SK-N-SH treated with all-trans-retinoic acid at 6 μM for 48 hours (cell line): ENCODE measurements around the gene SVIL.

Experiments used
- ATAC-seq: fragments of 200-7000 bp; cut with Tn5 transposase; 3 replicates; pipeline ENCODE4 v1.9.1; 2020; ENCODE audit warnings: mild to moderate bottlenecking, moderate library complexity
- ARNTL ChIP-seq: fragments of 450-650 bp; formaldehyde crosslinking; IDR thresholded peaks from 2 replicates; pipeline ENCODE4 v1.5.0; 2020; ENCODE audit warnings: low read depth, mild to moderate bottlenecking, moderate library complexity, borderline replicate concordance
- CREB5 ChIP-seq: fragments of 250-450 bp; sonication (Bioruptor Pico); IDR thresholded peaks from 2 replicates; pipeline ENCODE4 v1.5.1; 2020; ENCODE audit warnings: low read depth, mild to moderate bottlenecking, moderate library complexity
- CSDC2 ChIP-seq: fragments of 250-450 bp; sonication (Bioruptor Pico); IDR thresholded peaks from 2 replicates; pipeline ENCODE4 v1.5.0; 2020; ENCODE audit warnings: mild to moderate bottlenecking, moderate library complexity
- CSRNP3 ChIP-seq: fragments of 250-450 bp; sonication (Bioruptor Pico); IDR thresholded peaks from 2 replicates; pipeline ENCODE4 v1.5.1; 2021; ENCODE audit warnings: mild to moderate bottlenecking, moderate library complexity
- ESRRG ChIP-seq: fragments of 250-450 bp; sonication (Bioruptor Pico); IDR thresholded peaks from 2 replicates; pipeline ENCODE4 v1.6.1; 2021; ENCODE audit warnings: mild to moderate bottlenecking
- GLIS3 ChIP-seq: fragments of 250-450 bp; sonication (Bioruptor Pico); IDR thresholded peaks from 2 replicates; pipeline ENCODE4 v1.5.0; 2020; ENCODE audit warnings: mild to moderate bottlenecking, moderate library complexity
- ISL1 ChIP-seq: fragments of 250-450 bp; sonication (Bioruptor Pico); IDR thresholded peaks from 2 replicates; pipeline ENCODE4 v2.1.2; 2022; ENCODE audit warnings: mild to moderate bottlenecking, moderate library complexity
- OSR1 ChIP-seq: fragments of 250-450 bp; sonication (Bioruptor Pico); IDR thresholded peaks from 2 replicates; pipeline ENCODE4 v1.8.0; 2022; ENCODE audit warnings: moderate library complexity, mild to moderate bottlenecking, inconsistent platforms
- PATZ1 ChIP-seq: fragments of 250-450 bp; sonication (Bioruptor Pico); IDR thresholded peaks from 2 replicates; pipeline ENCODE4 v1.8.0; 2020; ENCODE audit warnings: mild to moderate bottlenecking, moderate library complexity, borderline replicate concordance
- POU6F1 ChIP-seq: fragments of 250-450 bp; sonication (Bioruptor Pico); IDR thresholded peaks from 2 replicates; pipeline ENCODE4 v1.8.0; 2021; ENCODE audit warnings: low read depth, mild to moderate bottlenecking, moderate library complexity, borderline replicate concordance
- PPARA ChIP-seq: fragments of 250-450 bp; sonication (Bioruptor Pico); IDR thresholded peaks from 2 replicates; pipeline ENCODE4 v1.5.0; 2020; ENCODE audit warnings: mild to moderate bottlenecking, borderline replicate concordance
- RARB ChIP-seq: fragments of 250-450 bp; sonication (Bioruptor Pico); IDR thresholded peaks from 2 replicates; pipeline ENCODE4 v1.8.0; 2021; ENCODE audit warnings: mild to moderate bottlenecking, moderate library complexity
- SNAI2 ChIP-seq: fragments of 250-450 bp; sonication (Bioruptor Pico); IDR thresholded peaks from 2 replicates; pipeline ENCODE4 v1.5.0; 2020; ENCODE audit warnings: mild to moderate bottlenecking, moderate library complexity
- TCF4 ChIP-seq: fragments of 250-450 bp; sonication (Bioruptor Pico); IDR thresholded peaks from 2 replicates; pipeline ENCODE4 v1.8.0; 2021; ENCODE audit warnings: mild to moderate bottlenecking, moderate library complexity, borderline replicate concordance
- TOX ChIP-seq: fragments of 250-450 bp; sonication (Bioruptor Pico); IDR thresholded peaks from 2 replicates; pipeline ENCODE4 v1.8.0; 2021; ENCODE audit warnings: mild to moderate bottlenecking, moderate library complexity, borderline replicate concordance
- ZC3H10 ChIP-seq: fragments of 250-450 bp; sonication (Bioruptor Pico); IDR thresholded peaks from 2 replicates; pipeline ENCODE4 v1.5.1; 2021; ENCODE audit warnings: mild to moderate bottlenecking, moderate library complexity
- ZFP3 ChIP-seq: fragments of 250-450 bp; sonication (Bioruptor Pico); IDR thresholded peaks from 2 replicates; pipeline ENCODE4 v1.5.0; 2020; ENCODE audit warnings: mild to moderate bottlenecking, moderate library complexity
- ZFP30 ChIP-seq: fragments of 450-650 bp; formaldehyde crosslinking; IDR thresholded peaks from 2 replicates; pipeline ENCODE4 v1.5.0; 2022; ENCODE audit warnings: mild to moderate bottlenecking, moderate library complexity
- ZNF70 ChIP-seq: fragments of 450-650 bp; formaldehyde crosslinking; IDR thresholded peaks from 2 replicates; pipeline ENCODE4 v1.5.0; 2020; ENCODE audit warnings: mild to moderate bottlenecking, moderate library complexity
- ZNF8 ChIP-seq: fragments of 450-650 bp; formaldehyde crosslinking; IDR thresholded peaks from 2 replicates; pipeline ENCODE4 v1.5.0; 2020; ENCODE audit warnings: mild to moderate bottlenecking, moderate library complexity

SVIL gene

GRCh38 chr10:29643771-29644501 lies 9.2 kb upstream of the SVIL start:
- no peak for ATAC-seq
- TF ChIP-seq ESRRG (CRISPR knock-in tag) (no peak), ZNF8 (no peak), ZFP30 (CRISPR knock-in tag) (no peak), ZC3H10 (no peak), CSDC2 (CRISPR knock-in tag) (no peak), ISL1 (no peak), ARNTL (CRISPR knock-in tag) (no peak)
- TF ChIP-seq, all 23 proteins: peak for 0

GRCh38 chr10:29642990-29643389 lies 8.2 kb upstream of the SVIL start:
- ATAC-seq = no peak

GRCh38 chr10:29637537-29637936 lies 2.8 kb upstream of the SVIL start:
- TF ChIP-seq ZFP3 (no peak), ZNF8 (peak; percentile 86)

More at GRCh38 chr10:29642990-29643389, 8.2 kb upstream of the SVIL start:
- no peak for TF ChIP-seq ZNF8
- no peak for TF ChIP-seq ESRRG (CRISPR knock-in tag)
- TF ChIP-seq TCF4 (CRISPR knock-in tag) = no peak
- no peak for TF ChIP-seq ARNTL (CRISPR knock-in tag)
- no peak for TF ChIP-seq CSRNP3 (CRISPR knock-in tag)
- no peak for TF ChIP-seq CREB5 (CRISPR knock-in tag)

GRCh38 chr10:29636178-29636577 lies 1.4 kb upstream of the SVIL start:
- TF ChIP-seq ZNF70 (CRISPR knock-in tag) (no peak), ZFP30 (CRISPR knock-in tag) (no peak), POU6F1 (CRISPR knock-in tag) (no peak), SNAI2 (CRISPR knock-in tag) (no peak), PATZ1 (CRISPR knock-in tag) (no peak), CREB5 (CRISPR knock-in tag) (no peak)
- ATAC-seq = peak; percentile 48

More at GRCh38 chr10:29637537-29637936, 2.8 kb upstream of the SVIL start:
- ATAC-seq = no peak

GRCh38 chr10:29635711-29636144 lies 957 bp upstream of the SVIL start:
- no peak for TF ChIP-seq PPARA (CRISPR knock-in tag)
- TF ChIP-seq OSR1 (CRISPR knock-in tag) = no peak
- TF ChIP-seq CSDC2 (CRISPR knock-in tag) = no peak
- no peak for TF ChIP-seq POU6F1 (CRISPR knock-in tag)
- TF ChIP-seq ZFP30 (CRISPR knock-in tag) = no peak
- TF ChIP-seq GLIS3 (CRISPR knock-in tag) = no peak
- no peak for TF ChIP-seq RARB (CRISPR knock-in tag)
- TF ChIP-seq TOX (CRISPR knock-in tag) = no peak
- ATAC-seq = peak; percentile 45
